GM12865 (cell line): ENCODE data around the gene CTBP1.

ENCODE experiments used
- DNase-seq: peaks from one replicate; pipeline ENCODE4 v3.0.0; 2010; ENCODE audit warnings: low read depth
- H3K4me3 ChIP-seq: 2 replicates; pipeline ENCODE4 v1.5.1; 2011; ENCODE audit warnings: mild to moderate bottlenecking, low read depth, low read length, control low read depth
- CTCF ChIP-seq: IDR thresholded peaks from 2 replicates; pipeline ENCODE4 v1.5.1; 2011; ENCODE audit warnings: low read length, control low read depth, low read depth, inconsistent platforms; ENCODE audit not compliant: insufficient read depth; ENCODE audit errors: missing control alignments

CTBP1 gene

GRCh38 chr4:1216076-1216614 lies 32.8 kb downstream of the CTBP1 start:
- no peak for DNase-seq
- no peak overlapping the region for H3K4me3 ChIP-seq
- TF ChIP-seq CTCF, result no peak

GRCh38 chr4:1215141-1216075 lies 33.5 kb downstream of the CTBP1 start:
- H3K4me3 ChIP-seq, result no peak overlapping the region
- DNase-seq, result peak; percentile 93
- TF ChIP-seq CTCF, result no peak

GRCh38 chr4:1214101-1215095 lies 34.5 kb downstream of the CTBP1 start:
- no peak for DNase-seq
- TF ChIP-seq CTCF, result no peak
- H3K4me3 ChIP-seq, result no peak overlapping the region

GRCh38 chr4:1213336-1213995 lies 35.5 kb downstream of the CTBP1 start:
- no peak for DNase-seq
- no peak overlapping the region for H3K4me3 ChIP-seq
- no peak for TF ChIP-seq CTCF

GRCh38 chr4:1212546-1213335 lies 36.2 kb downstream of the CTBP1 start:
- H3K4me3 ChIP-seq, result no peak overlapping the region
- no peak for DNase-seq
- TF ChIP-seq CTCF, result no peak

- no peak overlapping the region for H3K4me3 ChIP-seq
- TF ChIP-seq CTCF, result no peak
- DNase-seq, result no peak
These were observed 36.9 kb downstream of the CTBP1 start for GRCh38 chr4:1211891-1212545.
